K562 (cell line): ENCODE data around the gene PELI2. TPM values are rescaled to one million over a fixed set of nuclear protein-coding genes. Genes with fewer than 3 reads are reported as not detected.

ENCODE experiments used
- ARID1B ChIP-seq: fragments of 450-650 bp; IDR thresholded peaks from 2 replicates; pipeline ENCODE4 v1.6.1; 2016; ENCODE audit warnings: antibody characterized with exemption, mild to moderate bottlenecking, inconsistent platforms
- FOXK2 ChIP-seq, 2 experiments: fragments of 450-650 bp; IDR thresholded peaks in 1 of 2; conservative IDR thresholded peaks in 1 of 2; 2 replicates each; pipeline ENCODE4 v1.6.1; 2016; ENCODE audit warnings: low read depth in 2 of 2, mild to moderate bottlenecking in 1 of 2
- HNRNPK ChIP-seq: fragments of 200-400 bp; formaldehyde crosslinking; IDR thresholded peaks from one replicate; pipeline ENCODE4 v1.6.1; 2018; ENCODE audit warnings: mild to moderate bottlenecking, low read depth, low read length; ENCODE audit not compliant: poor library complexity, severe bottlenecking
- MECOM ChIP-seq: fragments of 250-450 bp; sonication (Bioruptor Pico); IDR thresholded peaks from 2 replicates; pipeline ENCODE4 v1.8.0; 2022; ENCODE audit warnings: inconsistent platforms
- MGA ChIP-seq: fragments of 450-650 bp; IDR thresholded peaks from 2 replicates; pipeline ENCODE4 v1.6.1; 2016; ENCODE audit warnings: mild to moderate bottlenecking, moderate library complexity
- MIER1 ChIP-seq: fragments of 450-650 bp; IDR thresholded peaks from 2 replicates; pipeline ENCODE4 v1.6.1; 2016; ENCODE audit warnings: antibody characterized with exemption, mild to moderate bottlenecking, low read depth
- MTF1 ChIP-seq: fragments of 250-450 bp; sonication (Bioruptor Pico); IDR thresholded peaks from 2 replicates; pipeline ENCODE4 v1.9.0; 2021; ENCODE audit warnings: moderate library complexity, mild to moderate bottlenecking, inconsistent platforms, borderline replicate concordance
- PHF8 ChIP-seq: fragments of 200-600 bp; sonication (generic); IDR thresholded peaks from 2 replicates; pipeline ENCODE4 v1.6.1; 2012; ENCODE audit warnings: mixed run types, mild to moderate bottlenecking, inconsistent platforms, low read length, moderate library complexity, borderline replicate concordance
- ZFP36 ChIP-seq: fragments of 150-350 bp; IDR thresholded peaks from 2 replicates; pipeline ENCODE4 v1.6.1; 2018; ENCODE audit warnings: low read length, low read depth; ENCODE audit not compliant: partially characterized antibody
- ZNF592 ChIP-seq: fragments of 450-650 bp; IDR thresholded peaks from 2 replicates; pipeline ENCODE4 v1.6.1; 2017; ENCODE audit warnings: antibody characterized with exemption, mild to moderate bottlenecking
- ZNF778 ChIP-seq: fragments of 450-650 bp; formaldehyde crosslinking; IDR thresholded peaks from 2 replicates; pipeline ENCODE4 v1.4.0; 2020; ENCODE audit warnings: mild to moderate bottlenecking, moderate library complexity
- polyA plus RNA-seq, 8 experiments: library from polyadenylated mRNA; depleted of rRNA in 4 of 8; stranded (reverse) in 5 of 8; unstranded in 3 of 8; fragments of >200 nt; fragmentation: Nextera tagmentation in 2 of 8; fragmentation: Illumina TruSeq in 1 of 8; extraction: Ambion mirVana in 2 of 8; extraction: Trizol in 1 of 8; gene quantifications; 2 replicates each; pipeline versions ENCODE4 v1.2.1 to v1.2.3, GENCODE V29; 2011 to 2014; ENCODE audit warnings: inconsistent platforms in 1 of 8, missing spikeins in 1 of 8
- total RNA-seq, 7 experiments: library from RNA; depleted of rRNA in 6 of 7; stranded (reverse); fragments of >200 nt in 6 of 7; fragmentation: Illumina TruSeq in 2 of 7; extraction: Trizol in 2 of 7; gene quantifications; 2 replicates each; pipeline versions ENCODE4 v1.2.1 to v1.2.3, GENCODE V29; 2011 to 2021; ENCODE audit warnings: low replicate concordance in 1 of 7

The PELI2 gene
- total and polyA plus RNA-seq, 9 of the 15 experiments (the other 6 are each of a cell fraction or from before 2014, with no cell fraction given) = 0.20 to 1.5 (median 0.44) TPM

- TF ChIP-seq MGA (no peak), ZFP36 (peak; percentile 79), ARID1B (peak; percentile 76), MTF1 (no peak), FOXK2 (conservative IDR thresholded peaks at IDR 0.05 in 1 of 2, IDR thresholded peaks at IDR 0.05 in 1 of 2; ENCODE audit: low read depth in 2 of 2) (peak; percentile 51 to 64; a peak in 2 of 4 replicates), HNRNPK (no peak), ZNF592 (peak; percentile 74; the same call in 1 of the 2 replicates), PHF8 (no peak), MECOM (CRISPR knock-in tag) (no peak), ZNF778 (CRISPR knock-in tag) (no peak), MIER1 (no peak)
These were observed 81.1 kb downstream of the PELI2 start (continued) for GRCh38 chr14:56199095-56199981.
